Natural killer cell treated with Interleukin-12 subunit alpha and Interleukin-12 subunit beta and Interleukin-15 and Interleukin-18, amount 100 ng/mL, for 72 hours (primary cell): ENCODE results near the gene C17orf100. TPM values are rescaled to one million over a fixed set of nuclear protein-coding genes. Genes with fewer than 3 reads are reported as not detected.
"Not testable (repeated sequence)": the region's sequence is repeated elsewhere in the genome, so short reads cannot be mapped to it uniquely, and the experiment has no call there.

Source experiments
- ATAC-seq, 2 donors: fragments of 150-1000 bp; cut with Tn5 transposase in 1 of 2; sonication (Bioruptor Pico), chemical (Tn5 transposase) in 1 of 2; 2 replicates each; pipeline ENCODE4 v1.10.0; 2021
- DNase-seq: peaks from one replicate; pipeline ENCODE4 v3.0.0; 2022; ENCODE audit warnings: low spot score
- H3K27ac Mint-ChIP-seq, 2 donors: 1 replicate in 1 of 2; 2 replicates in 1 of 2; pipeline ENCODE4 v1.8.0; 2022; ENCODE audit warnings: mixed read lengths in 2 of 2, mild to moderate bottlenecking in 1 of 2, moderate library complexity in 1 of 2
- H3K27me3 Mint-ChIP-seq, 2 donors: 1 replicate in 1 of 2; 2 replicates in 1 of 2; pipeline ENCODE4 v1.8.0; 2022; ENCODE audit warnings: mixed read lengths in 2 of 2
- H3K36me3 Mint-ChIP-seq: one replicate; pipeline ENCODE4 v1.8.0; 2022; ENCODE audit warnings: mixed read lengths
- H3K4me1 Mint-ChIP-seq, 2 donors: 1 replicate in 1 of 2; 2 replicates in 1 of 2; pipeline ENCODE4 v1.8.0; 2022; ENCODE audit warnings: low read depth in 2 of 2, mixed read lengths in 2 of 2, mild to moderate bottlenecking in 1 of 2
- H3K4me3 Mint-ChIP-seq: one replicate; pipeline ENCODE4 v1.8.0; 2022; ENCODE audit warnings: mixed read lengths
- H3K9me3 Mint-ChIP-seq: 2 replicates; pipeline ENCODE4 v1.8.0; 2022; ENCODE audit warnings: mixed read lengths
- total RNA-seq, 2 donors: library from RNA; stranded (reverse); gene quantifications; one replicate each; pipeline ENCODE4 v1.2.3, GENCODE V29; 2022

Gene C17orf100
- total RNA-seq, 2 donors from 2014 or later, result 1.0 to 1.5 TPM

GRCh38 chr17:6681671-6682070, 30.1 kb downstream of the C17orf100 start:
- H3K27ac Mint-ChIP-seq, result no peak overlapping the region
- ATAC-seq (no peak), DNase-seq (no peak)
- no peaks in the 10 kb centered on the region for H3K36me3 Mint-ChIP-seq
- H3K4me1 Mint-ChIP-seq, result peaks cover 0 to 8% of the 10 kb centered on the region in 2 donors
- H3K4me3 Mint-ChIP-seq, result no peak overlapping the region
- H3K9me3 Mint-ChIP-seq, result no peaks in the 10 kb centered on the region
- peaks cover 40 to 45% of the 10 kb centered on the region in 2 donors for H3K27me3 Mint-ChIP-seq

- no peaks in the 10 kb centered on the region for H3K36me3 Mint-ChIP-seq
These were observed 30.8 kb downstream of the C17orf100 start for GRCh38 chr17:6682339-6682738.

GRCh38 chr17:6683081-6683684, 31.6 kb downstream of the C17orf100 start:
- Mint-ChIP-seq H3K4me1 (peaks cover 0 to 2% of the 10 kb centered on the region in 2 donors), H3K27me3 (peaks cover 40 to 42% of the 10 kb centered on the region in 2 donors), H3K36me3 (no peaks in the 10 kb centered on the region), H3K9me3 (no peaks in the 10 kb centered on the region), H3K27ac (no peak overlapping the region), H3K4me3 (no peak overlapping the region)
- ATAC-seq (no peak), DNase-seq (no peak)

More at GRCh38 chr17:6682339-6682738, 30.8 kb downstream of the C17orf100 start:
- Mint-ChIP-seq H3K4me3 (no peak overlapping the region), H3K27me3 (peaks cover 44 to 45% of the 10 kb centered on the region in 2 donors), H3K4me1 (peaks cover 0 to 6% of the 10 kb centered on the region in 2 donors), H3K9me3 (no peaks in the 10 kb centered on the region), H3K27ac (no peak overlapping the region)
- DNase-seq, result no peak
- no peak for ATAC-seq

- Mint-ChIP-seq H3K4me3 (no peak overlapping the region), H3K36me3 (no peaks in the 10 kb centered on the region), H3K4me1 (peaks cover 0 to 2% of the 10 kb centered on the region in 2 donors), H3K27ac (no peak overlapping the region), H3K9me3 (no peaks in the 10 kb centered on the region), H3K27me3 (peaks cover 33 to 35% of the 10 kb centered on the region in 2 donors)
- DNase-seq, result no peak
- ATAC-seq, result no peak
These were observed 32.3 kb downstream of the C17orf100 start for GRCh38 chr17:6683730-6684459.

GRCh38 chr17:6684460-6684783, 32.9 kb downstream of the C17orf100 start:
- Mint-ChIP-seq H3K9me3 (no peaks in the 10 kb centered on the region), H3K36me3 (no peaks in the 10 kb centered on the region), H3K27me3 (peaks cover 31 to 32% of the 10 kb centered on the region in 2 donors), H3K4me1 (peaks cover 0 to 2% of the 10 kb centered on the region in 2 donors), H3K27ac (no peak overlapping the region), H3K4me3 (no peak overlapping the region)
- ATAC-seq, result no peak
- DNase-seq, result no peak

DNA sequence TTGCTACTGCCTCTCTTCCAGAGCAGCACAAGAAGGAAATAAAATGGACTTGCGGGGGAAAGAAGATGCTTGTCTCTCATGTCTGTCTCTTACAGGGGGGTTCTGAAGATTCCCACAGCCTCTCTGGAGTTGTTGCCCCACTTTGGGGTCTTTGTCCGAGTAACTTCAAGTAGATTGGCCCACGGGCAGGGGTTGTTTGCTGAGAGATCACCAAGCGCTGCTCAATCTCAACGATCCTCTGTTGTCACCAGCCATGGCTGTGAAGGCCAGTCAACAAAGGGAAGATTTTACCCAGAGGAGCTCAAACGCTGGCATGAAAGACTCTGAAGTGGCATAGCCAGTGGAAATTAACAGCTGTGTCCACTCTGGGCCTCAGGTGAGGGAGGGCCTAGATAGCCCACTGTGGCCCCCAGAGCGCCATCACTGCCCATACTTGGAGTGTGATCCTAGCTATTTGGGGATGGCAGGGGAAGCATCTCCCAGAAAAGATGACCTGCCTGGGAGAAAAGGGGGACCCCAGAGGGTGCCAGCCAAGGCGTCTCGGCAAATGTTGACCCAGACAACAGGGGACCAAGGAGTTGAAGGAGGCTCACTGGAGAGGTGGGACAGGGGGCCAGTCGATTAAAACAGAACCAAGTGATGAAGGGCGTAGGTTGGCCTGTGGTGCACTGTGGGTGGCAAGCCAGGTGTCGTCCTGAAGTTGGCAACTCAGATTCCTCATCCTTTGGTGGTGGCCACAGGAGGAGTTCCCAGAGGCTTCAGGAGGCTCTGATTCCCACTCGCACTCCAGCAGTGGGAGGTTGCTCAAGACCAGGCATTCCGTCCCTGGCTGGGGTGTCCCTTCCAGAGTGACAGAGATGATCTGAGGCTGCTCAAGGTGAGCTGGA, 33.6 kb downstream of the C17orf100 start:
- no peaks in the 10 kb centered on the region for H3K9me3 Mint-ChIP-seq
- no peak overlapping the region for H3K4me3 Mint-ChIP-seq
- peaks cover 34 to 36% of the 10 kb centered on the region in 2 donors for H3K27me3 Mint-ChIP-seq
- DNase-seq (no peak), ATAC-seq (no peak)
- no peak overlapping the region for H3K27ac Mint-ChIP-seq
- peaks cover 0 to 2% of the 10 kb centered on the region in 2 donors for H3K4me1 Mint-ChIP-seq
- H3K36me3 Mint-ChIP-seq, result no peaks in the 10 kb centered on the region

DNA sequence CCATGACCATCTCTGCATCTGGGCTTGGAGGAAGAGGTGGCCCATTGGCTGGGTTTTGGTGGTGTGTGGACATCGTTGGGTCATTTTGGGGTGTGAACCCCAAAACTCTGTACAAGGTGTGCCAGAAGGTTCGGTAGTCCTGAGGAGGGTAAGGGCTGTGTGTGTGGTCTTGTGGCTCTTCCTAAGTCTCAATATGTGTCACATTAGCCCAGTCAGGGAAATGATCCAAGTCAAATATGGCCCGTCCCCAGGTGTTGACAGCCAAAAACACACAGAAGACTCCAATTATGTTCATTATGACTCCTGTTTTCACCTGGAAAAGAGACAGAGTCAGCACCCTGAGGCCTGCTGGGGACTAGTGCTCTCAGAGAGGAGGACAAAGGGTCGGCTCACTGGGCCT, 34.5 kb downstream of the C17orf100 start:
- H3K4me1 Mint-ChIP-seq, result peaks cover 0 to 2% of the 10 kb centered on the region in 2 donors
- ATAC-seq, result no peak

DNA sequence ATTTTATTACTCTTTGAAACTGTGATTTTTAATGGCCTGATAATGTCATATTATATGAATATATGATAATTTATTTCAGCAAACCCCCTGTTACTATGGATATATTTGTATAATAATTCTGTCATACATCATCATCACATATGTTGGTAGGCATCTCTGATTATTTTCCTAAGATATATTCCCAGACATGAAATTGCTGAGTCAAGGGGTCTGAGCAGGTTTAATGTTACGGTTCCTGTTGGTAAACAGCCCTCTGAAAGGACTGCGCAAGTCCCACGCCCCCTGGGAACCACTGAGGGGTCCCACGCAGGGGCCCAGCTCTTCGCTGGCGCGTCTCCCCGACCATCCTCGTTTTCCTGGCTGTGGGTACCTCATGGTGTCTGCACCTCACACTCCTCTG, 37.4 kb downstream of the C17orf100 start:
- H3K27ac Mint-ChIP-seq, result no peak overlapping the region
- H3K4me3 Mint-ChIP-seq, result no peak overlapping the region
- peaks cover 0 to 2% of the 10 kb centered on the region in 2 donors for H3K4me1 Mint-ChIP-seq
- no peak for ATAC-seq
- no peaks in the 10 kb centered on the region for H3K36me3 Mint-ChIP-seq
- peaks cover 35 to 52% of the 10 kb centered on the region in 2 donors for H3K27me3 Mint-ChIP-seq
- no peaks in the 10 kb centered on the region for H3K9me3 Mint-ChIP-seq
- no peak for DNase-seq

More for the DNA sequence above, 34.5 kb downstream of the C17orf100 start:
- Mint-ChIP-seq H3K36me3 (no peaks in the 10 kb centered on the region), H3K27ac (no peak overlapping the region), H3K27me3 (peaks cover 37 to 43% of the 10 kb centered on the region in 2 donors), H3K4me3 (no peak overlapping the region), H3K9me3 (no peaks in the 10 kb centered on the region)
- DNase-seq, result no peak

GRCh38 chr17:6690641-6691040, 39.1 kb downstream of the C17orf100 start:
- Mint-ChIP-seq H3K27me3 (peaks cover 33 to 60% of the 10 kb centered on the region in 2 donors), H3K36me3 (no peaks in the 10 kb centered on the region), H3K27ac (no peak overlapping the region), H3K4me3 (no peak overlapping the region), H3K4me1 (no peaks in the 10 kb centered on the region), H3K9me3 (no peaks in the 10 kb centered on the region)
- DNase-seq, result no peak
- no peak for ATAC-seq

DNA sequence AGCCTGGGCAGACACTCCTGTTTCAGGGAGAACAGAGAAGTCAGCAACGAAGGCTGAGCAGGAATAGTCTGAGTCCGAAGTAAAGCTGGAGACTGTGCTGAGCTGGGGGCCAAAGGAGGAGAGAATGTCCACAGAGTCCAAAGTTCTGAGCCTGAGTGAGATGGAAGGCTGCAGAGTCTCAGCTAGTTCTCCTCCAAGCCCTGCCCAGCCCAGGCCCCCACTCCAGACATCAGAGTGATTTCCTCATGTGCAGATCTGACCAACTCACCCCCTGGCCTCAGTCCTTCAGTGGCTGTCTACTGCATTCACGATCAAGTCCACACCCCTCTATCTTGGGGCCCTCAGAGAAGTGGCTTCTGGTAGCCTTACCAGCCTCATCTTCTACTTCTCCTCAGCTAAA, 40.0 kb downstream of the C17orf100 start:
- H3K27me3 Mint-ChIP-seq, result peaks cover 33 to 52% of the 10 kb centered on the region in 2 donors

GRCh38 chr17:6691958-6692357, 40.4 kb downstream of the C17orf100 start:
- H3K27me3 Mint-ChIP-seq, result peaks cover 31 to 52% of the 10 kb centered on the region in 2 donors
- H3K4me1 Mint-ChIP-seq, DNase-seq, H3K9me3 Mint-ChIP-seq, H3K4me3 Mint-ChIP-seq, H3K36me3 Mint-ChIP-seq, ATAC-seq, H3K27ac Mint-ChIP-seq: not testable (repeated sequence)

More for the DNA sequence above, 40.0 kb downstream of the C17orf100 start:
- ATAC-seq, result peak in 1 of 2 donors; percentile 40
- H3K4me1 Mint-ChIP-seq, result no peaks in the 10 kb centered on the region
- no peaks in the 10 kb centered on the region for H3K9me3 Mint-ChIP-seq
- no peaks in the 10 kb centered on the region for H3K36me3 Mint-ChIP-seq
- H3K4me3 Mint-ChIP-seq, result no peak overlapping the region
- H3K27ac Mint-ChIP-seq, result no peak overlapping the region
- DNase-seq, result no peak

- H3K27ac Mint-ChIP-seq, result no peak overlapping the region
- H3K9me3 Mint-ChIP-seq, result no peaks in the 10 kb centered on the region
- DNase-seq (no peak), ATAC-seq (no peak)
- peaks cover 26 to 43% of the 10 kb centered on the region in 2 donors for H3K27me3 Mint-ChIP-seq
- no peaks in the 10 kb centered on the region for H3K4me1 Mint-ChIP-seq
- H3K36me3 Mint-ChIP-seq, result no peaks in the 10 kb centered on the region
- no peak overlapping the region for H3K4me3 Mint-ChIP-seq
These were observed 43.5 kb downstream of the C17orf100 start for GRCh38 chr17:6695051-6695450.

GRCh38 chr17:6695565-6695964, 44.0 kb downstream of the C17orf100 start:
- Mint-ChIP-seq H3K36me3 (no peaks in the 10 kb centered on the region), H3K27ac (no peak overlapping the region), H3K27me3 (peaks cover 23 to 38% of the 10 kb centered on the region in 2 donors), H3K9me3 (no peaks in the 10 kb centered on the region), H3K4me1 (no peaks in the 10 kb centered on the region), H3K4me3 (no peak overlapping the region)
- no peak for ATAC-seq
- DNase-seq, result no peak
